IPS-20b (cell line): ENCODE measurements around the gene ZNF429.
"Not testable (repeated sequence)": the region's sequence is repeated elsewhere in the genome, so short reads cannot be mapped to it uniquely, and the experiment has no call there.

Experiments used
- H3K27ac ChIP-seq: one replicate; pipeline ENCODE4 v1.5.1; 2013; ENCODE audit warnings: low read length
- H3K27me3 ChIP-seq: 2 replicates; pipeline ENCODE4 v1.6.1; 2013; ENCODE audit warnings: mild to moderate bottlenecking, low read length, inconsistent platforms; ENCODE audit not compliant: insufficient read depth
- H3K36me3 ChIP-seq: 2 replicates; pipeline ENCODE4 v1.6.1; 2013; ENCODE audit warnings: low read depth, mild to moderate bottlenecking, inconsistent platforms, low read length, moderate library complexity; ENCODE audit not compliant: insufficient read depth
- H3K4me1 ChIP-seq: 2 replicates; pipeline ENCODE4 v1.6.1; 2013; ENCODE audit warnings: mild to moderate bottlenecking, control low read depth, inconsistent platforms, low read length, moderate library complexity; ENCODE audit not compliant: insufficient read depth
- H3K4me3 ChIP-seq: 2 replicates; pipeline ENCODE4 v1.5.1; 2013; ENCODE audit warnings: mild to moderate bottlenecking, low read length, inconsistent platforms
- H3K9ac ChIP-seq: 2 replicates; pipeline ENCODE4 v1.6.1; 2013; ENCODE audit warnings: low read depth, mild to moderate bottlenecking, inconsistent platforms, low read length, moderate library complexity
- H3K9me3 ChIP-seq: 2 replicates; pipeline ENCODE4 v1.6.1; 2013; ENCODE audit warnings: mild to moderate bottlenecking, low read depth, low read length, inconsistent platforms; ENCODE audit not compliant: insufficient read depth

The ZNF429 gene

GRCh38 chr19:21593934-21594820, 88.8 kb downstream of the ZNF429 start:
- H3K27ac ChIP-seq: no peak overlapping the region
- no peaks in the 10 kb centered on the region for H3K36me3 ChIP-seq
- H3K9ac ChIP-seq: no peak overlapping the region
- H3K9me3 ChIP-seq: no peaks in the 10 kb centered on the region; the same call in 1 of the 2 replicates
- H3K4me1 ChIP-seq: peaks cover 2% of the 10 kb centered on the region; the same call in 1 of the 2 replicates
- H3K4me3 ChIP-seq: no peak overlapping the region
- H3K27me3 ChIP-seq: no peaks in the 10 kb centered on the region

GRCh38 chr19:21595185-21595584, 89.8 kb downstream of the ZNF429 start:
- H3K36me3 ChIP-seq: no peaks in the 10 kb centered on the region
- no peaks in the 10 kb centered on the region for H3K27me3 ChIP-seq
- no peak overlapping the region for H3K9ac ChIP-seq
- H3K9me3 ChIP-seq: no peaks in the 10 kb centered on the region; the same call in 1 of the 2 replicates
- peaks cover 10% of the 10 kb centered on the region; the same call in 1 of the 2 replicates for H3K4me1 ChIP-seq
- no peak overlapping the region for H3K4me3 ChIP-seq
- H3K27ac ChIP-seq: no peak overlapping the region

- peaks cover 17% of the 10 kb centered on the region; the same call in 1 of the 2 replicates for H3K27me3 ChIP-seq
- peaks cover 39% of the 10 kb centered on the region for H3K4me1 ChIP-seq
- no peak overlapping the region for H3K9ac ChIP-seq
- H3K27ac ChIP-seq: no peak overlapping the region
- H3K4me3 ChIP-seq: no peak overlapping the region
- no peaks in the 10 kb centered on the region for H3K36me3 ChIP-seq
- H3K9me3 ChIP-seq: no peaks in the 10 kb centered on the region; the same call in 1 of the 2 replicates
Measured at GRCh38 chr19:21602082-21602658, 96.8 kb downstream of the ZNF429 start.

- H3K9me3 ChIP-seq, H3K27ac ChIP-seq, H3K9ac ChIP-seq, H3K36me3 ChIP-seq, H3K4me3 ChIP-seq: not testable (repeated sequence)
- H3K4me1 ChIP-seq: peaks cover 39% of the 10 kb centered on the region
- H3K27me3 ChIP-seq: peaks cover 17% of the 10 kb centered on the region; the same call in 1 of the 2 replicates
Measured at GRCh38 chr19:21602659-21603430, 97.4 kb downstream of the ZNF429 start.

GRCh38 chr19:21603431-21604231, 98.2 kb downstream of the ZNF429 start:
- peak overlapping the region; percentile 56; the same call in 1 of the 2 replicates for H3K4me3 ChIP-seq
- H3K27me3 ChIP-seq: peaks cover 17% of the 10 kb centered on the region; the same call in 1 of the 2 replicates
- peak overlapping the region; percentile 47; the same call in 1 of the 2 replicates for H3K9ac ChIP-seq
- no peaks in the 10 kb centered on the region; the same call in 1 of the 2 replicates for H3K9me3 ChIP-seq
- H3K27ac ChIP-seq: peak overlapping the region; percentile 71
- peaks cover 39% of the 10 kb centered on the region for H3K4me1 ChIP-seq
- H3K36me3 ChIP-seq: no peaks in the 10 kb centered on the region

GRCh38 chr19:21604351-21604926, 99.0 kb downstream of the ZNF429 start:
- peak overlapping the region; percentile 71 for H3K27ac ChIP-seq
- peak overlapping the region; percentile 47; the same call in 1 of the 2 replicates for H3K9ac ChIP-seq
- H3K27me3 ChIP-seq: peaks cover 17% of the 10 kb centered on the region; the same call in 1 of the 2 replicates
- H3K9me3 ChIP-seq: no peaks in the 10 kb centered on the region
- no peaks in the 10 kb centered on the region for H3K36me3 ChIP-seq
- H3K4me1 ChIP-seq: peaks cover 35% of the 10 kb centered on the region
- H3K4me3 ChIP-seq: peak overlapping the region; percentile 56
